OCI-LY3 (cell line): Measurements from ENCODE around the gene RAE1.

ENCODE experiments used
- H2AFZ ChIP-seq: fragments of 200-600, 300-600 bp; shearing (Covaris generic); 2 replicates; pipeline ENCODE4 v1.6.0; 2014; ENCODE audit warnings: antibody characterized with exemption, low read depth, low read length
- H3K27ac ChIP-seq: fragments of 200-600, 300-600 bp; sonication (generic); 2 replicates; pipeline ENCODE4 v1.5.1; 2014; ENCODE audit warnings: mild to moderate bottlenecking, low read length, moderate library complexity, mixed read lengths
- H3K27me3 ChIP-seq: fragments of 200-600, 300-600 bp; sonication (generic); 2 replicates; pipeline ENCODE4 v1.6.1; 2014; ENCODE audit warnings: low read depth, low read length, mixed read lengths
- H3K36me3 ChIP-seq: fragments of 200-600, 300-600 bp; sonication (generic); replicated peaks from 2 replicates; pipeline ENCODE3; 2014; ENCODE audit warnings: low read depth, low read length, mixed read lengths
- H3K4me1 ChIP-seq: fragments of 300-600, 200-600 bp; sonication (generic); 2 replicates; pipeline ENCODE4 v1.6.1; 2014; ENCODE audit warnings: low read length, mixed read lengths
- H3K4me2 ChIP-seq: fragments of 200-600, 300-600 bp; sonication (generic); 2 replicates; pipeline ENCODE4 v1.6.1; 2014; ENCODE audit warnings: low read length, mixed read lengths
- H3K4me3 ChIP-seq: fragments of 300-600, 200-600 bp; sonication (generic); 2 replicates; pipeline ENCODE4 v1.5.1; 2014; ENCODE audit warnings: antibody characterized with exemption, mild to moderate bottlenecking, low read length, moderate library complexity
- H3K79me2 ChIP-seq: fragments of 300-600, 200-600 bp; shearing (Covaris generic); 2 replicates; pipeline ENCODE4 v1.6.1; 2014; ENCODE audit warnings: mild to moderate bottlenecking, low read length, mixed read lengths
- H3K9ac ChIP-seq: fragments of 300-600, 200-600 bp; shearing (Covaris generic); 2 replicates; pipeline ENCODE4 v1.6.0; 2014; ENCODE audit warnings: mild to moderate bottlenecking, low read length, moderate library complexity
- H3K9me3 ChIP-seq: fragments of 200-600, 300-600 bp; shearing (Covaris generic); 2 replicates; pipeline ENCODE4 v1.6.1; 2014; ENCODE audit warnings: low read length, mixed read lengths; ENCODE audit not compliant: insufficient read depth
- H4K20me1 ChIP-seq: fragments of 200-600, 300-600 bp; sonication (generic); 2 replicates; pipeline ENCODE4 v1.6.1; 2016; ENCODE audit warnings: low read length, mixed read lengths; ENCODE audit not compliant: insufficient read depth
- CTCF ChIP-seq: fragments of 200-600, 300-600 bp; sonication (generic); IDR thresholded peaks from 2 replicates; pipeline ENCODE4 v1.5.1; 2014; ENCODE audit warnings: antibody characterized with exemption, low read length, low read depth
- EZH2phosphoT487 ChIP-seq: fragments of 200-600 bp; shearing (Covaris generic); IDR thresholded peaks from 2 replicates; pipeline ENCODE4 v1.6.1; 2018; ENCODE audit warnings: antibody characterized with exemption, mixed run types, low read depth

RAE1 gene

DNA sequence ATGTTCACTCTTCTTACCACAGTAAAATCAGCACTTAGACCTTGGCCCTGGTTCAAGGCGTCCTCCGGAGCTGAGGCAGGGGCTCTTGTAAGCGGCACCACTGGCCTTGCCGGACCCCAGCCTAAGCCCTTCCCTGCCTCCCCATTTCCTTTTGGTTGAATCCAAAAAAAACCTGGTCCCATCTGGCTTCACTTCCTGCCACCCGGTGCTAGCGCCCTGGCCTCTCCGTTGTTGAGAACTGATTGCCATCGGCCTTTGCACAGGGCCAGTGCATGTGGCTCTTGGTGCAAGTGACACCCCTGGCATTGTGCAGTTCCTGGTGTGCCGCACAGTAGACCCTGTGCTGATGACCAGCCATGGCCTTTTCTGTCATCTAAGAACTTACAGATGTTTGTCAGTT lies 21.1 kb downstream of the RAE1 start:
- no peak overlapping the region for H3K4me3 ChIP-seq
- H3K4me1 ChIP-seq: no peaks in the 10 kb centered on the region
- no peak overlapping the region for H2AFZ ChIP-seq
- TF ChIP-seq CTCF: no peak
- no peak for TF ChIP-seq EZH2phosphoT487
- H4K20me1 ChIP-seq: 0 out of 2 replicates have a peak, but pooled peaks cover 10% of the 10 kb centered on the region
- no peaks in the 10 kb centered on the region for H3K9me3 ChIP-seq
- H3K79me2 ChIP-seq: no peaks in the 10 kb centered on the region
- H3K4me2 ChIP-seq: no peak overlapping the region
- no peak overlapping the region for H3K27ac ChIP-seq
- H3K36me3 ChIP-seq: peaks cover 90% of the 10 kb centered on the region
- H3K27me3 ChIP-seq: no peaks in the 10 kb centered on the region
- no peak overlapping the region for H3K9ac ChIP-seq

DNA sequence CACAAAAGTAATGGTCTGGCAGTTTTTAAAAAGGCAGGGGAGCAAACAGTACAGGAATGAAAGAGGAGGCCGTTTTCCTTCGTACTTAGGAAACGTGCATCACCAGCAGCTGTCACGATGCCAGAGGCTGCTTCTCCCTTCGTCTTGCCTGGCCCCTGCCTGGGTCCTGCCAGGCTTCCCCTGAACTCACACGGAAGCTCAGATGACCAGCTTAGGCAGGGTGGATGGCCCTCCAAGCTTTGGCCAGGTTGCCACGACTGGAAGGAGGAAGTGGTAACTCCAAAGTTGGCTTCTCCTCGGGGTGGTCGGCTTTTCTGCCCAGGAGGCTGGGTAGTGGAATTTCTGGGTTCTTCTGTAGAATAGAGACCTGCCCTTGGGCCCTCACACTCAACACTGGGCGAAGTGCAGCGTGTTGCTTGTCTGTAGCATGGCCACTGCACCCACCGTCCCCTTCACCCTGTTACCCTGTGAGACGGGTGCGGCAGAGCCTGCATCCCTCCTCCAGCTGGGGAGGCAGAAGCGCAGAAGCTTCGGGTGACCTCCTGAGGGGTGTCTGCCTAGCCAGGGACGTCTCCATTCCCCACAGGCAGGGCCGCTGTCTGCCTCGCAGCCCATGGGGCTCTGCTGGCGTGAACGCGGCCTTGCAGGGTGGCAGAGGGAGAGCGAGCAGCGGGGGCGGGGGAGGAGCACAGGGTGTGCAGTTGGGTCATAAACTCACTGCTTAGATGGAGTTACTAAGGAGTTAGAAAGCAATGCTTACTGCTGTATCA lies 21.7 kb downstream of the RAE1 start:
- no peak overlapping the region for H3K4me3 ChIP-seq
- H3K79me2 ChIP-seq: no peaks in the 10 kb centered on the region
- no peaks in the 10 kb centered on the region for H3K9me3 ChIP-seq
- no peak overlapping the region for H3K4me2 ChIP-seq
- H4K20me1 ChIP-seq: 0 out of 2 replicates have a peak, but pooled peaks cover 15% of the 10 kb centered on the region
- TF ChIP-seq CTCF (no peak), EZH2phosphoT487 (no peak)
- H3K27ac ChIP-seq: no peak overlapping the region
- no peak overlapping the region for H3K9ac ChIP-seq
- H3K36me3 ChIP-seq: peaks cover 94% of the 10 kb centered on the region
- no peak overlapping the region for H2AFZ ChIP-seq
- H3K4me1 ChIP-seq: no peaks in the 10 kb centered on the region
- H3K27me3 ChIP-seq: no peaks in the 10 kb centered on the region

- Histone ChIP-seq H3K4me2 (no peak overlapping the region), H3K4me1 (no peaks in the 10 kb centered on the region), H3K27me3 (no peaks in the 10 kb centered on the region), H3K9ac (no peak overlapping the region), H3K4me3 (no peak overlapping the region), H3K36me3 (peaks cover 96% of the 10 kb centered on the region), H3K9me3 (no peaks in the 10 kb centered on the region), H2AFZ (no peak overlapping the region), H4K20me1 (0 out of 2 replicates have a peak, but pooled peaks cover 15% of the 10 kb centered on the region), H3K79me2 (no peaks in the 10 kb centered on the region), H3K27ac (no peak overlapping the region)
- TF ChIP-seq EZH2phosphoT487 (no peak), CTCF (no peak)
Observed at GRCh38 chr20:57374343-57374930, 23.4 kb downstream of the RAE1 start.

GRCh38 chr20:57374931-57375651 lies 24.0 kb downstream of the RAE1 start:
- no peaks in the 10 kb centered on the region for H3K79me2 ChIP-seq
- no peak overlapping the region for H3K9ac ChIP-seq
- H3K4me1 ChIP-seq: no peaks in the 10 kb centered on the region
- no peaks in the 10 kb centered on the region for H3K27me3 ChIP-seq
- no peak overlapping the region for H3K4me2 ChIP-seq
- H4K20me1 ChIP-seq: 0 out of 2 replicates have a peak, but pooled peaks cover 15% of the 10 kb centered on the region
- H3K27ac ChIP-seq: no peak overlapping the region
- no peak overlapping the region for H3K4me3 ChIP-seq
- no peaks in the 10 kb centered on the region for H3K9me3 ChIP-seq
- TF ChIP-seq CTCF: no peak
- TF ChIP-seq EZH2phosphoT487: no peak
- H3K36me3 ChIP-seq: peaks cover 96% of the 10 kb centered on the region
- H2AFZ ChIP-seq: no peak overlapping the region
